HG02588 (cell line): ENCODE measurements around the gene PER2.
A peak's percentile ranks its signal among the peaks of the same experiment; 100 is the strongest.
"Not testable (repeated sequence)": the region's sequence is repeated elsewhere in the genome, so short reads cannot be mapped to it uniquely, and the experiment has no call there.

ENCODE experiments used
- ATAC-seq: cut with Tn5 transposase; IDR thresholded peaks from one replicate; pipeline ENCODE4 v1.9.1; 2021; ENCODE audit warnings: mild to moderate bottlenecking, moderate library complexity; ENCODE audit not compliant: unreplicated experiment

The PER2 gene

DNA sequence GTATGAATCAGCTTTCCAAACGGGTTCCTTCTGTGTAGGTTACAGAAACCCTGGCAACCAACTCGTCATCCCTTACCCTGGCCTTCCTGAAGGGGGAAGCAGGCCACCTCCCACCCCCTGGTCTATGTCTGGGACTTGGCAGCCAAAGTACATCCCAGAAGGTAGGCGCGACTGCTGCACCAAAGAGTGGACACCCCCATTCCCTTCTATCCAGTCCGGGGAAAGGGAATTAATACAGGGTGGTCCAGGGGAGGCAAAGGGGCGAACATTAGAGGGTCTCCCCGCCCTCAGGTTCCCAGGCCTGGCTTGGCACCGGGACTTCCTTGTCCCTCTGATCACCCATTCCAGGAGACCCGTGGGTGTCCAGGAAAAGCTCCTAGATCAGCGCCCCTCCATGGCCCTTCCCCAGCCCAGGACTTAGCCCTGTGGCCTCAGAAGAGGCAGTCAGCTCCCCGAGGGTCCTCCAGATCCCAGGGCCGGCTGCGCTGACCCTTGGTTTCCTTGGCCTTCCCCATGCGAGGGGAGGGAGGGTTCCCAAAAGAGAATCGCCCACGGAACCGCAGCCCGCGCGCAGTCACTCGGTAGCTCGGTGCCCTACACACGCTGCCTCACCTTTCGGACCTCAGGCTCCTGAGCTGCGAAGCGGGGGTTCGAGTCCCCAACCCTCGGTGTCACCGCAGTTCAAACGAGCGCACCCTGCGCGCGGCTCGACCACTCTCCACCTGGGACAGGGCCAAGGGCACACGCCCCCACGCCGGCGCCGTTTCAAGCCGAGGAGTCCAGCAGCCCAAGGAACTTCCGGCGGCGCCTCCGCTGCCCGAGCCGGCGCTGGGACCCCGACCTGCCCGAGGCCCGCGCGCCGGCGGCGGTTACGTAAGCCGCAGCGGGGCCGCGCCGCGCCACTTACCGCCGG is at the start of gene PER2:
Gene PER2, minus strand, starts transcription at position 874 of the 913 bp plus-strand sequence. CDS start 10,674 bp downstream, outside the sequence.
- ATAC-seq = peak; percentile 39

DNA sequence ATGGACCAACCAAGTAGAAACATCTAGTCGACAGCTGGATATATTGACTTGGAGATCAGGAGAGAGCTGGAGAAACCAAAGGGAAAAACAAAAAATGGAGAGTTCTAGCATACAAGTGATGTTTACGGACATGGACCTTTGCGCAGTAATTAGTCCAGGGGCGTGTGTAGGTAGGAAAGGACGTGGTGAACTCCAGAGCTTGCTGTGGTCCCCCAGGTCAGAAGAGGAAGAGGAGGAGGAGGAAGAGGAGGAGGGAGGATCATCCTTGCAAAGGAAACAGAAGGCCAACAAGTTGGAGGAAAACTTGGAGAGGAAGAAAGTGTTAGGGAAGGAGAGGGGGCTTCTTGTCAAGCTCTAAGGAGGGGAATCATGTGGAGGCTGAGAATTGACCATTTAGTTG is 49.4 kb upstream of the PER2 start:
- no peak for ATAC-seq

GRCh38 chr2:238336793-238337444 is 48.5 kb upstream of the PER2 start:
- ATAC-seq = no peak

DNA sequence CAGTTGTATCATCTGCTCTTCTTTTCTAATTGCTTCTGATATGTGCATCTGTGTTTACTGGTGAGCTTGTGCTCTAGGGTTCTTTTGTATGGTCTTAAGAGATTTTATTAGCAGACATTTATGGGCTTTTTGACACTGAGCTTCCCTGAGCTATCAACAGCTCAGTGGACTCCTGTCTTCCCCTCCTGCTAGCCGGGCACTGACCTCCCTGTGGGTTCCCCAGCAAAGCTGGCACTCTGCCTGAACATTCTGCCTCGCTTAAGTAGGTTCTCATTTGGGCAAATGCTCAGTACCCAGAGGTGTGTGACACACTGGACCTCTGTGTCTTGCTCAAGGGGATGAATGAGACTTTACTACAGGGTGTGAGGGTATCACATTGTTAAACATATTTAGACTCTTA is 47.7 kb upstream of the PER2 start:
- ATAC-seq = no peak

DNA sequence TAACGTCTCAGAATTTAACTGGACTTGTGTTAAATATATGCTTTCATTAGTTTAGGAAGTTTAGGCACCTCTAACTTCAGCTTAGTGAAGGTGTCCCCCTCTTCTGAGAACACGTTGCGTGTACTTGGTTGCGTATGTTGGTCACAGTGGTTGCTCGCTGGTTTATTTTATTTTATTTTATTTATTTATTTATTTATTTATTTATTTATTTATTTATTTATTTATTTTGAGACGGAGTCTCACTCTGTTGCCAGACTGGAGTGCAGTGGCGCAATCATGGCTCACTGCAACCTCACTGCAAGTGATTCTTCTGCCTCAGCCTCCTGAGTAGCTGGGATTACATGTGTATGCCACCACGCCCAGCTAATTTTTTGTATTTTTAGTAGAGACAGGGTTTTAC is 47.2 kb upstream of the PER2 start:
- not testable (repeated sequence) for ATAC-seq

DNA sequence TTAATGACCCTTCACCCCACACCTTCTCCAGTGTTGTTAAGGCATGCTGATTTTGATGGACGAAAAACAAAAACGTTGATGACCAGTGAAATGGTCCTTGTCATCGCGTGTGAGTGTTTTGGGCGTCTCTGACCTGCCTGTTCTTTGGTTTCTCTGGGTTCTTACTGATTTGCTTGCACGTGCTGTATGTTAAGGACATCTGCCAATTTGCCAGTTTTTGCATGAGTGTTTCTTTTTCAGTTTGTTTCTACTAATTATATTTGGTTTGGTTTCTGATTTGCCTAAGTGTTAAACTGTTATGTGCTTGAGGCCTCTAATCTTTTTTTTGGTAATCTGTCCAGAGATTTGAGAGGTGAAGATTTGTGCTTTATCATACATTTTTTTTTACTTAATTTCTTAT is 46.5 kb upstream of the PER2 start:
- ATAC-seq = no peak

- ATAC-seq = no peak
These were observed 43.5 kb upstream of the PER2 start for GRCh38 chr2:238331916-238332315.

DNA sequence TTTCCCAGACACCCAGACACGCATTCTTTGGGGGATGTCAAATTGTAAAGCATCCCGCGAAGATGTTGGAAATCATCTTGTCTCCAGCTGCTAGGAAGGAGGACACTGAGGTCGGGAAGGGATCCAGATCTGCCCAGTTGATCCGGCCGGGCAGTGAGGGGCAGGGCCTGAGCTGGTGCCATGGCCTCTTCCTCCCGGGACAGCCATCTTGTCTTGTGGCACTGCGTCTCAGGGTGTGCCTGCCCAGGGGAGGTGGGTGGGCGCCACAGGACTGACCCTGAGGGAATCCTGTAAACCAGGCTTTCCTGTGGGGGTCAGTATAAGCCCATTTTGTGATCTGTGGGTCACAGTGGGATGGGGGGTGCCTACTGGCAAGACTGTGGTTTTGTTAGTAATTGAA is 42.0 kb upstream of the PER2 start:
- no peak for ATAC-seq

GRCh38 chr2:238327751-238328150 is 39.3 kb upstream of the PER2 start:
- ATAC-seq = no peak

GRCh38 chr2:238326801-238327365 is 38.5 kb upstream of the PER2 start:
- no peak for ATAC-seq

- ATAC-seq = no peak
These were observed 37.3 kb upstream of the PER2 start for GRCh38 chr2:238325694-238326093.

DNA sequence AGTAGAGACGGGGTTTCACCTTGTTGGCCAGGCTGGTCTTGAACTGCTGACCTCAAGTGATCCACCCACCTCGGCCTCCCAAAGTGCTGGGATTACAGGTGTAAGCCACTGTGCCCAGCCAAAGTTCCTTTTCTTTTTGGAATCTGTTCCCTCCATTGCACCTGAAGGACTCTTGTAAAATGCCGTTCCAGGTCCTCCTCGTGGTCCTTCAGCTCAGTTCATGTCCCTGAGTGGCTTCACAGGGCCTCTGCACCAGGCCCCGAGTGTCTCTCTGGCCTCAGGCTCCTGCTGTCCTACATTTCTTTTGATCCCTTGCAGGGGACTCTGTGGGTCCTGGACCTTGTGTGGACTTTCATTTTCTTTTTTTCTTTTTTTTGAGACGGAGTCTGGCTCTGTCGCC is 35.8 kb upstream of the PER2 start:
- ATAC-seq = not testable (repeated sequence)

- ATAC-seq = no peak
These were observed 33.6 kb upstream of the PER2 start for GRCh38 chr2:238322001-238322411.

- ATAC-seq = no peak
These were observed 33.1 kb upstream of the PER2 start for GRCh38 chr2:238321467-238321866.

DNA sequence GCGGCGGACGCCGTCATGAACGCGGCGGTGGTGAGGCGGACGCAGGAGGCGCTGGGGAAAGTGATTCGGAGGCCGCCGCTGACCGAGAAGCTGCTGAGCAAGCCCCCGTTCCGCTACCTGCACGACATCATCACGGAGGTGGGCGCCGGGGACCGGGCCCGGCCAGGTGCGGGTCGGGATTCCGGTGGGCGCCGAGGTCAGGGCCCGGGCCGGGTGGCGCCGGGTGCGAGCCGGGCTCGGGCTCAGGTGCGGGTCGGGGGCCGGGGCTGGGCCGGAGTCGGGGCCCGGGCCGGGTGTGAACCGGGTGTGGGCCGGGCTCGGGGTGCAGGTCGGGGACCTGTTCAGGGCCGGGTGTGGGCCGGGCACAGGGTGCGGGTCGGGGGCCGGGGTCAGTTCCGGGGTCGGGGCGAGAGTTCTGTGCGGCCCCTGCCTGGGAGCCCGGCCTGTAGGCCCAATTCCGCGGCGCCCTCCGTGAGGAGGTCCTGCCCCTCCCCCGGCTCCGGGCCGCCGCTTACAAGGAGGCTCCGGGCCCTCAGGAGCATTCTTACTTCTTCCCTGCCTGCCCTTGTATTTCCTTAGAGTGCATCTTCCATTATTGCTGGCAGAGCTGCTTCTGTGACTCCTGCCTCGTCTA is 32.4 kb upstream of the PER2 start:
- peak; percentile 45 for ATAC-seq

DNA sequence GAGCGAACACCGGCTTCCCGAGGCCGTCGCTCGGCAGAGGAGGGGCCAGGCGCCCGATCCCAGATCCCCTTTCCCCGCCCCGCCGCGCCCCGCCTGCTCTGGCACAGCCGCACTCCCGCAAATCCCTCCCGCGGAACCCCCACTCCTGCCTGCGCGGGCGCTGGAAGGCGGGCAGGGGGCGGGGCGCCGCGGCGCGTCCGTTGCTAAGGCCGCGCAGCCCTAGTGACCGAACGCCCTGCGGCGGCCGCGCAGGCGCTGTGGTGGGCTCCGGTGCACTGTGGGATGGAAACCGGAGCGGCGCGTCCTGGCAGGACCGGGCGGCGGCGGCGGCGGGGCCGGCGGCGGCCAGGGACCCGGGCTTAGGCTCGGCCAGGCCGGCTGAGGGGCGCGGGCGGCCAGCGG is 31.8 kb upstream of the PER2 start, which contains the start of gene TRAF3IP1:
Gene TRAF3IP1, plus strand, starts transcription at position 273 of the 402 bp plus-strand sequence. CDS start 145 bp downstream, outside the sequence.
- ATAC-seq = peak; percentile 97

DNA sequence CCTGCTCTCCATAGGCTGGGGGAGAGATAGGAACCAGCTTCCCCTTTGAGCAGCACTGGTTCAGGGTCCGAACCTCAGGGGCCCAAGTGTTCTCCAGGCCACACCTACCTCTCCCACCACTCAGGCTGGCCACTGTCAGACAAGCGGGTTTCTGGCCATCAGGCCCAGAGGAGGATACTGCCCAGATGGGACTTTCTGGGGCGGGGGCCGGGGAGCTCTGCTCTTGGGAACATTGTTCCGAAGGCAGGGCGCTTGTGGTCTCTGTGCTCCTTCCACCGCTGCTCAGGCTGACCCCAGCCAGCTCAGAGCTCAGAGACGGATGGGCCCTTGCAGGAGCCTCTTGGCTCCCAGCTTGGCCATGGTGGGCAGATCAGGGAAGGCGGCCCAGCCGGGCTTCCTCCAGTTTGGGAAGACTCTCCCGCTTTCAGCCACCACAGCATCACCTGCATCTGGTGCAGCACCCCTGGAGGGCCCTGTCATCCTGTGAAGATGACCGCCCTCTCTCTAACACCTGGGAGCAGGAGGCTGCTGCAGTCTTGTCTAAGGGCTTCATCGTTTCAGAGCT is 26.7 kb upstream of the PER2 start:
- no peak for ATAC-seq

DNA sequence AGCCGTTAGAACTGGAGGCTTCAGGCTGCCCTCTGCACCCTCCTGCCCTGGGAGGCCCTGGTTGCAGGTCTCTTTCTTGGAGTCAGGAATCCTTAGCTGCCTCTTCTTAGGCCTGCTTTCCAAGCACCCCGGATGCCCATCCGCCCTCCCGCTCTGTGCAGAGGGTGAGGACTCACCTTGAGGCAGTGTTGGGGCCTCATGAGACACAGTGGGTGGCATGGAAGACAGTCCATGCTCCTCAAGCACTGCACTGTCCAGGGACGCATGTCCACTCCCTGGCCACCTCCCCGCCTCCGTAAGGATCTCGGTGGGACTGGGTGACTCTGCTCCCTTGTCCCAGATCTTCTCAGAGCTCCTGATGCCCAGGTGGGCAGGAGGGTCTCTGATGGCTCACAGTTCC is 26.2 kb upstream of the PER2 start:
- no peak for ATAC-seq

GRCh38 chr2:238313991-238314350 is 25.6 kb upstream of the PER2 start:
- no peak for ATAC-seq

- no peak for ATAC-seq
These were observed 25.0 kb upstream of the PER2 start for GRCh38 chr2:238313289-238313990.
